Activated T-cell treated with anti-CD3 and anti-CD28 coated beads, Interleukin-2, amount 50 U/mL, for 72 hours (primary cell): ENCODE results near the gene ADAMTS12. TPM values are rescaled to one million over a fixed set of nuclear protein-coding genes. Genes with fewer than 3 reads are reported as not detected.
"Not testable (repeated sequence)": the region's sequence is repeated elsewhere in the genome, so short reads cannot be mapped to it uniquely, and the experiment has no call there.

Experiments used
- ATAC-seq, 2 donors: fragments of 150-1000 bp; cut with Tn5 transposase; replicated peaks in 1 of 2; 2 replicates each; pipeline ENCODE4 v1.10.0; 2021; ENCODE audit warnings: moderate library complexity in 2 of 2, mild to moderate bottlenecking in 1 of 2
- DNase-seq, 2 donors: peaks; one replicate each; pipeline ENCODE4 v3.0.0; 2021 to 2022; ENCODE audit warnings: mixed read lengths in 1 of 2
- H3K27ac Mint-ChIP-seq: one replicate; pipeline ENCODE4 v1.8.0; 2022; ENCODE audit warnings: mild to moderate bottlenecking, moderate library complexity, mixed read lengths
- H3K27me3 Mint-ChIP-seq: one replicate; pipeline ENCODE4 v1.8.0; 2022; ENCODE audit warnings: low read depth, mixed read lengths
- H3K36me3 Mint-ChIP-seq, 2 donors: one replicate each; pipeline ENCODE4 v1.8.0; 2022; ENCODE audit warnings: mixed read lengths in 2 of 2, mild to moderate bottlenecking in 1 of 2; ENCODE audit not compliant: insufficient read depth in 2 of 2
- H3K4me1 Mint-ChIP-seq: one replicate; pipeline ENCODE4 v1.8.0; 2022; ENCODE audit warnings: low read depth, mixed read lengths
- H3K4me3 Mint-ChIP-seq, 2 donors: one replicate each; pipeline ENCODE4 v1.8.0; 2022; ENCODE audit warnings: mild to moderate bottlenecking in 2 of 2, mixed read lengths in 2 of 2, moderate library complexity in 2 of 2
- H3K9me3 Mint-ChIP-seq, 2 donors: one replicate each; pipeline ENCODE4 v1.8.0; 2022; ENCODE audit warnings: mixed read lengths in 2 of 2
- total RNA-seq, 2 donors: library from RNA; stranded (reverse); gene quantifications; one replicate each; pipeline ENCODE4 v1.2.3, GENCODE V29; 2022

ADAMTS12 gene
- total RNA-seq, 2 donors from 2014 or later = 0.05 TPM; not detected in 1

DNA sequence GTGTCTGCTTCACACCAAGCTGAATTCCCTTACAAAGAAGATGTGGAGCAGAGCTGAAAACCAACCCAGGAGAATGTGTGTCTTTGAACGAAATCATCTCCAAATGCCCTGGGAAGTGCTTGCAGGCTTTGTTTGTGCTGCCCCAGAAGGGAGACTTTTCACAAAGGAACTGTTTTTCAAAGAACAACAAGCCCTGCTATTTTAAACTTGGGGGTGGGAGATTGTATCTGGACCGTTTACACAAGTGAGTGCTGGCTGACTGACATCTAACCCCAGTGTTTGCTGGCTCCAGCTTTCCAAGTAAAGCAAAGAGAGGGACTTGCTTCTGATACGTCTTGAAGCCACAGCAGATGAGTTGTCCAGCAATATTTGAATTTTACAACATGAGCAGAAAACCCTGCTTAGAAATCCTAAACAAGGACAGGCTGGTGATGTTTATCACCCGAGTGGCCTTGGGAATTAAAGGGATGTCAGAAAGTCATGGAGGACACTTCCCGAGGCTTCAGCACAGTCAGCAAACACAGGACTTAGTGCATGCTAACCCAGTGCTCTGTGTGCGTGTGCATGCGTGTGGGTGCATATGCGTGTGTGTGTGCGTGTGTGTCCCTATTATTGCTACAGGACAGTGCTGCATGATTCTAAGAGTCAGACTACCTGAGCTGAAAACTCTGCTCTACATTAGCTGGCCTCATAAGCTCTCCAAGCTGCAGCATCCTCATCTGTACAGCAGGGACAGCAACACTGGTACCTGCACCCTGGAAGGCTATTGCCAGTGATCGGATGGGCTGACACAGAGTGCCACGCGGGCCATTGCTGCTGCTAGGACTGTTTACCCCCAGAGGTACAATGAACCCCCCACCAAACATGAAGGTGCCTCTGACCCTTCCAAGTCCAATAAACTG lies 1.4 kb downstream of the ADAMTS12 start:
- H3K4me1 Mint-ChIP-seq = peaks cover 6% of the 10 kb centered on the region
- DNase-seq = no peak
- H3K27ac Mint-ChIP-seq = no peak overlapping the region
- H3K36me3 Mint-ChIP-seq = no peaks in the 10 kb centered on the region
- H3K9me3 Mint-ChIP-seq = no peaks in the 10 kb centered on the region
- H3K4me3 Mint-ChIP-seq = no peak overlapping the region
- peaks cover 44% of the 10 kb centered on the region for H3K27me3 Mint-ChIP-seq
- ATAC-seq = no peak

DNA sequence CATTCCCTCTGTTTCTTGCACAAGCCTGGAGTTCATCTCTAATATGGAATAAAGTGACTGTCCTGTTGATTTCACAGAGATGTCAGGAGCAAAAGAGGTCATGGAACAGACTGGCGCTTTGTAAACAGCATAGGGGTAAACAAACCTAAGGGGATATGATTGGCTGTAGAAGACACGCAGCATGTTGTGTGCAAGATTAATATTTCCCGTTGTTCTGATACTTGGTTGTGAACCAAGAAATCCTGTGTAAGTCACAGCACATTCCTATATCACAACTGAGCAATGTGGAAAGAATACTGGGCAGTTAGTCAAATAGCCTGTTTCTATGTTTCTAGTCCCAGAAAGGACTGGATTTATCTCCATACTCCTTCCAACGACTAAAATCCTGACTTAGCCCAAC lies 3.2 kb downstream of the ADAMTS12 start:
- H3K27ac Mint-ChIP-seq = no peak overlapping the region
- no peak overlapping the region for H3K4me3 Mint-ChIP-seq
- no peaks in the 10 kb centered on the region for H3K9me3 Mint-ChIP-seq
- ATAC-seq = no peak
- peaks cover 31% of the 10 kb centered on the region for H3K27me3 Mint-ChIP-seq
- H3K36me3 Mint-ChIP-seq = no peaks in the 10 kb centered on the region
- no peak for DNase-seq
- H3K4me1 Mint-ChIP-seq = peaks cover 6% of the 10 kb centered on the region

DNA sequence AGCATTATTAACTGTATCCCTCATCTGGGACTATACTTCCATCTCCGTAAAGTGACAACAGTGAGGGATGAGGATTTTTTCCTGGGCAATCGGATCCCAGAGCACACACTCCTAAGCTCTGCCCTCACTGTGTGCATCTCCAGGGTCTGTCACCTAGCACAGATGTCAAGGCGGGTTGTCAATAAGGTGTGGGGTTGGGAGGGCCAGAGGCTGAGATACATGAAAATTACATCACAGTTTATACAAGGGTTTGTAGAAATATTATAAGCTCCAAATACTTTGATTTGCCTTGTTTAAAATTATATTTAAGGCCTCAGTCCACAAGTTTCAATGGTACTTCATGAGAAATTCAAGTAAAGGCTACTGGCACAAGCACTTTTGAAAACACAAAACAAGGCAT lies 4.5 kb downstream of the ADAMTS12 start:
- Mint-ChIP-seq H3K36me3 (no peaks in the 10 kb centered on the region), H3K4me3 (no peak overlapping the region), H3K9me3 (no peaks in the 10 kb centered on the region), H3K4me1 (peaks cover 6% of the 10 kb centered on the region), H3K27ac (no peak overlapping the region), H3K27me3 (peaks cover 20% of the 10 kb centered on the region)
- DNase-seq (no peak), ATAC-seq (no peak)

DNA sequence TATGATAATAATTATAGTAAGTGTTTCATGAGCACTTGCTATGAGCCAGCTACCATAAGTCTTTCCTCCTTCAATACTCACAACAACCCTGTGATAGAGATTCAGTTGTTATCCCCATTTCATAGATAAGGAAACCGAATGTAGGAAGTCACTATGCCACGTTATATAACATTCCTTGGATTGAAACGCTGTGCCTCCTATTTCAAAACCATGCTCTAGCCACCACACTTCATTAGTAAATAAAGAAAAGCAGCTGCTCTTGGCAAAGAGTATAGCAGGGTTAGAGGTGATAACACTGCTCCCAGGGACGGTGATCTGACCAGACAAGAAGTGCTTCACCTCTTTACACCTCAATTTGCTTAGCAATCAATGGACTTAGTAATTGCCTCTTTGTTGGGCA lies 5.5 kb downstream of the ADAMTS12 start:
- Mint-ChIP-seq H3K36me3 (no peaks in the 10 kb centered on the region), H3K4me3 (no peak overlapping the region), H3K27ac (no peak overlapping the region), H3K9me3 (no peaks in the 10 kb centered on the region), H3K27me3 (peaks cover 19% of the 10 kb centered on the region), H3K4me1 (peaks cover 2% of the 10 kb centered on the region)
- DNase-seq (no peak), ATAC-seq (no peak)

DNA sequence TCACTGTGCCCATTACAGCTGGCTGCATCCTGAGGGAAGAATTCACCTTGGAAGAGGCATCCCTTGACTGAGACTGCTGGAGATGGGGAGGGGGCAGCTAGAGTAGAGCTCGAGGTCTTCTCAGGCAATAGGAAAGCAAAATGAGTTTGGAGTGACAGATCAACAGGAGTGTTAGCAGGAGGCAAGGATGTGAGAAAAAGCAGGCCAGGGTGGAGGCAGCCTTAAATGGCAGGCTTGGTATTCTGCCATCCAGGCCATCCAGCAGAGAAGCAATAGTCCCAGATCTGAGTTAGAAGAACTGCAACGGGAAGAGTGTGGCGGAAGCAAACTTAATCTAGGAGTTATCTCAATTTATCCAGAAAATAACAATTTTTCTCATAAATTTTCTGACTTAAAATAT lies 6.1 kb downstream of the ADAMTS12 start:
- Mint-ChIP-seq H3K9me3 (no peaks in the 10 kb centered on the region), H3K4me1 (no peaks in the 10 kb centered on the region), H3K27ac (no peak overlapping the region), H3K27me3 (peaks cover 13% of the 10 kb centered on the region), H3K36me3 (no peaks in the 10 kb centered on the region), H3K4me3 (no peak overlapping the region)
- ATAC-seq (no peak), DNase-seq (no peak)

DNA sequence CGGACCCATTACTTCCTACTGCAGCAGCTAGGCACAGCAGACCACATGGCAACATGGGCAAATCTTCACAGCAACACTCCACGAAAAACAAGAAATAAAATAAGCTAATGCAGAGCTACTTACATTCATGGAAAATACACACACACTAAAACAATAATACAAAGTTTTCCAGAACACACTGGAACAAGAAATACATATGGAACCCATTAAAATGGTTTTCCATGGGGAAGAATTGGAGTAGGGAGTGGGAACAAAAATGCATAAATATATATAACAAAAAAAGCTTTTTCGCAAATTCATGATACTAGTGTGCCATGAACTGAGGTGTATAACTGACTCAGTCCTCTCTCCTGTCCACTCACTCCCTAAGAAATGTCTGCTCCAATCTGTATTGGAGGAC lies 8.3 kb downstream of the ADAMTS12 start:
- H3K27ac Mint-ChIP-seq = no peak overlapping the region
- peaks cover 7% of the 10 kb centered on the region for H3K27me3 Mint-ChIP-seq
- no peaks in the 10 kb centered on the region for H3K36me3 Mint-ChIP-seq
- no peaks in the 10 kb centered on the region for H3K4me1 Mint-ChIP-seq
- H3K4me3 Mint-ChIP-seq = no peak overlapping the region
- DNase-seq (no peak), ATAC-seq (no peak)
- H3K9me3 Mint-ChIP-seq = no peaks in the 10 kb centered on the region

DNA sequence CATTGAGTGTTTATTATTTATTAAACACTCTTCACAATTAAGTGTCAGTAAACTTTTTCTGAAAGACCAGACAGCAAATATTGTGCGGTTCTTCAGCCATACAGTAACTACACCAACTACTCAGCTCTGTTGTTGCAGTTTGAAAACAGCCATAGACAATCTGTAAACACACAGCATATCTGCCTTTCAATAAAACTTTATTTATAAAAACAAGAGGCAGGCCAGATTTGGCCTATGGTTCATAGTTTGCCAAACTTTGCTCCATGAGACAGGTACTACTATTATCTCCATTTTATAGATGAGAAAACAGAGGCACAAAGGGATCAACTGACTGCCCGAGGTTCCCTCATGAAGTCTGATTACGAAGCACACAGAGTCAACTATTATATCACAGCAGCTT lies 11.5 kb downstream of the ADAMTS12 start:
- no peak overlapping the region for H3K27ac Mint-ChIP-seq
- no peak for DNase-seq
- peaks cover 11% of the 10 kb centered on the region for H3K27me3 Mint-ChIP-seq
- H3K4me3 Mint-ChIP-seq = no peak overlapping the region
- H3K4me1 Mint-ChIP-seq = no peaks in the 10 kb centered on the region
- peaks cover 0 to 2% of the 10 kb centered on the region in 2 donors for H3K9me3 Mint-ChIP-seq
- no peak for ATAC-seq
- no peaks in the 10 kb centered on the region for H3K36me3 Mint-ChIP-seq

DNA sequence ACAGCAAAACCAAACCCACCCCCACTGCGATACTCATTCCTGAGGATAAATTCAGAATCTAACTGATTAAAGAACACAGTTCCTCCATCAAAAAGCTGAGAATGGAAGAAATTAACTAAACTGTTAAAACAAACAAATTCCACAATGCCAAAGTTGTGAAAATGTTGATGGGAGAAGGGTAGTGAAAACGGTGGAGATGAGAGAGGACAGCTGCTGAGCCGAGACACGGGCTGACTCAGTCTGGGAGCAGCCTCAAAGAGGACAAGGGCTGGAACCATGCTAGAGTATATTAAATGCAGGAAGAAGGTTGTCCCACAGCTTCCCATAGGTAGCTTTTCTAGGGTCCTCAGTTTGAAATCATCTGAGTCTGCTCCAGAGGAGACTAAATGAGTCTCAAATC lies 14.3 kb downstream of the ADAMTS12 start:
- no peak for DNase-seq
- H3K9me3 Mint-ChIP-seq = peaks cover 0 to 2% of the 10 kb centered on the region in 2 donors
- no peak overlapping the region for H3K4me3 Mint-ChIP-seq
- H3K27me3 Mint-ChIP-seq = peaks cover 16% of the 10 kb centered on the region
- H3K36me3 Mint-ChIP-seq = no peaks in the 10 kb centered on the region
- H3K27ac Mint-ChIP-seq = no peak overlapping the region
- H3K4me1 Mint-ChIP-seq = no peaks in the 10 kb centered on the region
- ATAC-seq = no peak

DNA sequence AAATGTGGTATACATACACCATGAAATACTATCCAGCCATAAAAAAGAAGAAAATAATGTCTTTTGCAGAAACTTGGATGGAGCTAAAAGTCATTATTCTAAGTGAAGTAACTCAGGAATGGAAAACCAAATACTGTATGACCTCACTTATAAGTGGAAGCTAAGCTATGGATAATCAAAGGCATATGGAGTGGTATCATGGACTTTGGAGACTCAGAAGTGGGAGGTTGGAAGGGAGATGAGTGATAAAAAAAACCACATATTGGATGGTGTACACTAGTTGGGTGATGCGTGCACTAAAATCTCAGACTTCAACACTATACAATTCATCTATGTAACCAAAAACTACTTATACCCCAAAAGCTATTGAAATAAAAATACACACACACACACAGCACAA lies 24.5 kb downstream of the ADAMTS12 start:
- H3K27me3 Mint-ChIP-seq = peaks cover 8% of the 10 kb centered on the region
- H3K9me3 Mint-ChIP-seq = peaks cover 14 to 15% of the 10 kb centered on the region in 2 donors
- peaks cover 7 to 13% of the 10 kb centered on the region in 2 donors for H3K36me3 Mint-ChIP-seq
- no peak overlapping the region for H3K27ac Mint-ChIP-seq
- H3K4me3 Mint-ChIP-seq = no peak overlapping the region
- ATAC-seq (no peak), DNase-seq (no peak)
- no peaks in the 10 kb centered on the region for H3K4me1 Mint-ChIP-seq

DNA sequence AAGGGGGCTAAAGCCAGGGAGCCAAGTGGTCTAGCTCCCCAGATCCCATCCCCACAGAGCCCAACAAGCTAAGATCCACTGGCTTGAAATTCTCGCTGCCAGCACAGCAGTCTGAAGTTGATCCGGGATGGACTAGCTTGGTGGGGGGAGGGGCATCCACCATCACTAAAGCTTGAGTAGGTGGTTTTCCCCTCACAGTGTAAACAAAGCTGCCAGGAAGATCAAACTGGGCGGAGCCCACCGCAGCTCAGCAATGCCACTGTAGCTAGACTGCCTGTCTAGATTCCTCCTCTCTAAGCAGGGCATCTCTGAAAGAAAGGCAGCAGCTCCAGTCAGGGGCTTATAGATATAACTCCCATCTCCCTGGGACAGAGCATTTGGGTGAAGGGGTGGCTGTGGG lies 32.6 kb downstream of the ADAMTS12 start:
- H3K9me3 Mint-ChIP-seq, H3K27ac Mint-ChIP-seq, H3K36me3 Mint-ChIP-seq, H3K27me3 Mint-ChIP-seq: not testable (repeated sequence)
- H3K4me3 Mint-ChIP-seq = peak overlapping the region in 1 of 2 donors; percentile 14
- DNase-seq (peak; percentile 27 to 51), ATAC-seq (peak; percentile 45 to 64)
- H3K4me1 Mint-ChIP-seq = peaks cover 46% of the 10 kb centered on the region

DNA sequence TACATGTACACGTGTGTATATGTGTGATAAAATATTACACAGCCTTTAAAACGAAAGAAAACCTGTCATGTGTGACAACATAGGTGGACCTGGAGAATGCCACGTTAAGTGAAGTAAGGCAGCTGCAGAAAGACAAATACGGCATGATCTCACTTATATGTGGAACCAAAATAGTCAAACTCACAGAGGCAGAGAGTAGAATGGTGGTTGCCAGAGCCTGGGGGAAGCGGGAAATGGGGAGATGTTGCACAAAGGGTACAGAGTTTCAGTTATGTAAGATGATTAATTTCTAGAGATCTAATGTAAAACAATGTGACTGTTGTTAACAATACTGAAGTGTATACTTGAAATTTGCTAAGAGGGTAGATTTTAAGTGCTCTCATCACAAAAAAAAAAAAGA lies 34.8 kb downstream of the ADAMTS12 start:
- Mint-ChIP-seq H3K4me1 (peaks cover 52% of the 10 kb centered on the region), H3K27me3 (peaks cover 13% of the 10 kb centered on the region), H3K9me3 (peaks cover 2% of the 10 kb centered on the region in 2 donors), H3K4me3 (peak overlapping the region in 1 of 2 donors; percentile 4), H3K27ac (no peak overlapping the region), H3K36me3 (peaks cover 2 to 3% of the 10 kb centered on the region in 2 donors)
- ATAC-seq = peak in 1 of 2 donors; percentile 47
- DNase-seq = no peak

DNA sequence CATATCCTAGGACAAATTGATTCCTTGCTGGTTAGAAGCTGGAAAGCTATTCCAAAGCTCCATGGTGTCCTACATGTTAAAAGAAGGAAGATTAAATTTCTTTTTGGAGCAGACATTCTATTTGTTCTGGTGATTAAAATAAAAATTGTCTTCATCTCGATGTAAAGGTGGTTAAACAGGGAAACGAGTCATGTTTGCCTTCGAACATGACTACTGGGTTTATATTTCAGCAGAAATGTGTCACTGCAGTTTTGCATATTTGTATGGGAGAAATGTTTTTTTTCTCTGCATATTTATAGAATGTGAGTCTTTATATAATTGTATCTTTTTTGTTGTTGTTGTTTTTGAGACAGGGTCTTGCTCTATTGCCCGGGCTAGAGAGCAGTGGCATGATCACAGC lies 36.4 kb downstream of the ADAMTS12 start:
- Mint-ChIP-seq H3K9me3 (no peaks in the 10 kb centered on the region), H3K4me1 (peaks cover 46% of the 10 kb centered on the region), H3K27me3 (peaks cover 17% of the 10 kb centered on the region), H3K36me3 (no peaks in the 10 kb centered on the region), H3K4me3 (no peak overlapping the region), H3K27ac (no peak overlapping the region)
- DNase-seq (no peak), ATAC-seq (peak; percentile 30 to 71)

DNA sequence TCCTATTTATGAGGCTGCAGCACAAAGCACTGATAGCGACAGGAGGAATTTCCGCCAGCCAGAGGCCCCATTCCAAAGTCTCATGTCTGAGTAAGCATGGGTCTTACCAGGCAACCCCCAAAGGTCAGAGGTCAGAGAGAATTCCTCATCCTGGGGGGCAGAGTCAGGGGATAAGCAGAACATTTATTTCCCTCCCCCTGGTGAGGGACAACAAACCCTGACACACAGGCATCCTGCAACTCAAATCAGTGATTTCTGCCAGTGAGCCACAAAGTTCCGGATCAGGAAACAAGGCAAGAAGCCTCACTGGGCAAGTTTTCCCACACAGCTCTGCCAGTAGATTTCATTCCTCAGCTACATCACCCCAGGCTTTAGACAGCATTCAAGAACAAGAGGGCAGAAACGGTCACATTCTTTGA lies 37.0 kb downstream of the ADAMTS12 start:
- DNase-seq = no peak

DNA sequence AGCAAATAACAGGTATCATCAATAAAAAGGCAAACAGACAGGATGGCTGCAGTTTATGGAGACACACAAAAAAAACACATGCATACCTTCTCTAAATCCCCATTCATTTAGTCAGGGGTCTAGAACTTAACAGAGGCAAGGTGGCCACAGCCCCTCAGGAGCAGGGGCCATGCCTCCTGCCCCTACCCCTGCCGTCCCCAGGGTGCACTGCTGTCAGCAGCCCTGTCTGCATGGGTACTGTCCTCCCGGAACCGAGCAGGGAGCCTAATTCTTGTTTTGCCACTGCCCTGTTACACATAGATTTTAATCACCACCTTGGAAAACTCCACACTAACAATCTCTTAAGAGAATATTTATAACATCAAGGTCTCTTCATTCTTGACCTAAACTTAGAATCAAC lies 39.0 kb downstream of the ADAMTS12 start:
- ATAC-seq (no peak), DNase-seq (no peak)
- Mint-ChIP-seq H3K9me3 (no peaks in the 10 kb centered on the region), H3K4me3 (no peak overlapping the region), H3K27me3 (peaks cover 17% of the 10 kb centered on the region), H3K27ac (no peak overlapping the region), H3K36me3 (no peaks in the 10 kb centered on the region), H3K4me1 (peaks cover 46% of the 10 kb centered on the region)

More for the DNA sequence above, 37.0 kb downstream of the ADAMTS12 start:
- Mint-ChIP-seq H3K9me3 (no peaks in the 10 kb centered on the region), H3K4me1 (peaks cover 52% of the 10 kb centered on the region), H3K27me3 (peaks cover 17% of the 10 kb centered on the region), H3K4me3 (no peak overlapping the region), H3K36me3 (no peaks in the 10 kb centered on the region), H3K27ac (no peak overlapping the region)
- ATAC-seq = no peak
